ENCODE data around the gene TBC1D24.

DNA sequence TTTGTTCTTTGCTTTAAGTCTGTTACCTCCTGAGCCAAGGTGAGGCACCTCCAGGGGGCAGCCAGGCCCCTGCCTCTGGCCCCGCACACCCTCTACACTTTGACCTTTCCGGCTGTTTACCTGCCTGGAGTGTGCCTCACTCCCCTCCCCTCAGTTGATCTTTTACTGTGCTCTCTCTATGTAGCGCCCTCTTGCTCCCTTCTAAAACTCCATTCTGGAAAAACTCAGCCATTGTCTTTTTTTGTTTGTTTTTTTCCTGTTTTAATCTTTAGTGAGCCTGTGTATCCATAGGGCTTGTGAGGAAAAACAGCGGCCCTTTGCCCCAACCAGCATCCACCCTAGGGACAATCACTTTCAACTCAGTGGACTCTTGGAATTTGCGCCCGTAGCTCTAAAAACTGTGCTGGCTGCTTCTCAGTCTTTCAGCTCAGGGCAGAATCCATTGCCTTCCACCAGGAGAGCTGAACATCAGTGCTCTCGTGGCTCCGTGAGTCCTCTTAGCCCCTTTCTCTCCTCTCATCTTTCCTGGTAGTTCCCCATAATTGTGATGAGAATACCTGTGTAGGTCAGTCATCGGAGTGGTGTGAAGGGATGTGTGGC lies 49.5 kb downstream of the TBC1D24 start:
- TF ChIP-seq, protein P1, sequence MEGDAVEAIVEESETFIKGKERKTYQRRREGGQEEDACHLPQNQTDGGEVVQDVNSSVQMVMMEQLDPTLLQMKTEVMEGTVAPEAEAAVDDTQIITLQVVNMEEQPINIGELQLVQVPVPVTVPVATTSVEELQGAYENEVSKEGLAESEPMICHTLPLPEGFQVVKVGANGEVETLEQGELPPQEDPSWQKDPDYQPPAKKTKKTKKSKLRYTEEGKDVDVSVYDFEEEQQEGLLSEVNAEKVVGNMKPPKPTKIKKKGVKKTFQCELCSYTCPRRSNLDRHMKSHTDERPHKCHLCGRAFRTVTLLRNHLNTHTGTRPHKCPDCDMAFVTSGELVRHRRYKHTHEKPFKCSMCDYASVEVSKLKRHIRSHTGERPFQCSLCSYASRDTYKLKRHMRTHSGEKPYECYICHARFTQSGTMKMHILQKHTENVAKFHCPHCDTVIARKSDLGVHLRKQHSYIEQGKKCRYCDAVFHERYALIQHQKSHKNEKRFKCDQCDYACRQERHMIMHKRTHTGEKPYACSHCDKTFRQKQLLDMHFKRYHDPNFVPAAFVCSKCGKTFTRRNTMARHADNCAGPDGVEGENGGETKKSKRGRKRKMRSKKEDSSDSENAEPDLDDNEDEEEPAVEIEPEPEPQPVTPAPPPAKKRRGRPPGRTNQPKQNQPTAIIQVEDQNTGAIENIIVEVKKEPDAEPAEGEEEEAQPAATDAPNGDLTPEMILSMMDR (optimal IDR thresholded peaks at IDR 0.05 in 1 of 3, IDR thresholded peaks at IDR 0.05 in 1 of 3, conservative IDR thresholded peaks at IDR 0.05 in 1 of 3; ENCODE audit: extremely low read depth in 1 of 3, insufficient read depth in 2 of 3, low read length in 3 of 3): no peak
- TF ChIP-seq EZH2 (IDR thresholded peaks at IDR 0.05; ENCODE audit: low read length): no peak
